ENCODE measurements around the gene FOSL2. TPM values are rescaled to one million over a fixed set of nuclear protein-coding genes. Genes with fewer than 3 reads are reported as not detected.

Gene FOSL2
- total RNA-seq, 2 experiments from 2014 or later = 114 to 119 TPM

DNA sequence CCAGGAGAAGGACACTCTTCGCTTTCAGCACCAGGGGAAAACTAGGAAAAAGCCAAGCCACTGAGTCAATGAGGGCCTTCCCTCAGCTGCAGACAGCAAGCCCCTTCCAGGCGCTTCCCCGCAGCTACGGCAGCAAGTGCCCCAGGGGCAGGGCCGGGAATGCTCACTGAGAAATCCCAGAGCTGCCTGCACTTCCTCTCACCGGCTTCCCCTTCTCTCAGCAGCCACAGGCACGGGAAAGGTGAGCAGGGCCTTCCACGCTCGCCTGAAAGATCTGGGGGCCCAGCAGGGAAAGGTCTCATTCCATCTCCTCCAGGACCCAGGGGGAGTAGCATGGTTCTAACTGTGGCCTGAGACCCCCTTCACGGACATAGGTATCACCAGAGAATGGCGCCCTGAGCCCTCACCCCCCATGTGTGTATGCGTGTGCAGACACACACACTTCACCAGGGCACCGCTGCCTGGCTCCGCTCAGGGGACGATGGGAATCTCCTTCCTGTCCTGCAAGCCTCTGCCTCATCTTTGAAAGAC is 29.6 kb upstream of the FOSL2 start:
- H3K4me1 Mint-ChIP-seq (ENCODE audit: low read depth) = peaks cover 81% of the 10 kb centered on the region
- CTCF ChIA-PET = no interaction called here
- DNase-seq (no peak), ATAC-seq (no peak)
- H3K4me3 Mint-ChIP-seq = no peak overlapping the region
- H3K9me3 Mint-ChIP-seq = no peaks in the 10 kb centered on the region
- intact Hi-C loops (cut with micrococcal nuclease) = no loop called here
- H3K27me3 Mint-ChIP-seq = no peaks in the 10 kb centered on the region
- TF ChIP-seq, protein P1, sequence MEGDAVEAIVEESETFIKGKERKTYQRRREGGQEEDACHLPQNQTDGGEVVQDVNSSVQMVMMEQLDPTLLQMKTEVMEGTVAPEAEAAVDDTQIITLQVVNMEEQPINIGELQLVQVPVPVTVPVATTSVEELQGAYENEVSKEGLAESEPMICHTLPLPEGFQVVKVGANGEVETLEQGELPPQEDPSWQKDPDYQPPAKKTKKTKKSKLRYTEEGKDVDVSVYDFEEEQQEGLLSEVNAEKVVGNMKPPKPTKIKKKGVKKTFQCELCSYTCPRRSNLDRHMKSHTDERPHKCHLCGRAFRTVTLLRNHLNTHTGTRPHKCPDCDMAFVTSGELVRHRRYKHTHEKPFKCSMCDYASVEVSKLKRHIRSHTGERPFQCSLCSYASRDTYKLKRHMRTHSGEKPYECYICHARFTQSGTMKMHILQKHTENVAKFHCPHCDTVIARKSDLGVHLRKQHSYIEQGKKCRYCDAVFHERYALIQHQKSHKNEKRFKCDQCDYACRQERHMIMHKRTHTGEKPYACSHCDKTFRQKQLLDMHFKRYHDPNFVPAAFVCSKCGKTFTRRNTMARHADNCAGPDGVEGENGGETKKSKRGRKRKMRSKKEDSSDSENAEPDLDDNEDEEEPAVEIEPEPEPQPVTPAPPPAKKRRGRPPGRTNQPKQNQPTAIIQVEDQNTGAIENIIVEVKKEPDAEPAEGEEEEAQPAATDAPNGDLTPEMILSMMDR (IDR thresholded peaks at IDR 0.05) = no peak
- POLR2A ChIA-PET = interaction anchor here (2.0 kb wide), 1 partner anchor 28 kb away, joined by 8 read pairs; no protein-coding TSS in a partner anchor
- H3K27ac Mint-ChIP-seq = no peak overlapping the region
- peaks cover 3% of the 10 kb centered on the region for H3K36me3 Mint-ChIP-seq (ENCODE audit: low read depth)

DNA sequence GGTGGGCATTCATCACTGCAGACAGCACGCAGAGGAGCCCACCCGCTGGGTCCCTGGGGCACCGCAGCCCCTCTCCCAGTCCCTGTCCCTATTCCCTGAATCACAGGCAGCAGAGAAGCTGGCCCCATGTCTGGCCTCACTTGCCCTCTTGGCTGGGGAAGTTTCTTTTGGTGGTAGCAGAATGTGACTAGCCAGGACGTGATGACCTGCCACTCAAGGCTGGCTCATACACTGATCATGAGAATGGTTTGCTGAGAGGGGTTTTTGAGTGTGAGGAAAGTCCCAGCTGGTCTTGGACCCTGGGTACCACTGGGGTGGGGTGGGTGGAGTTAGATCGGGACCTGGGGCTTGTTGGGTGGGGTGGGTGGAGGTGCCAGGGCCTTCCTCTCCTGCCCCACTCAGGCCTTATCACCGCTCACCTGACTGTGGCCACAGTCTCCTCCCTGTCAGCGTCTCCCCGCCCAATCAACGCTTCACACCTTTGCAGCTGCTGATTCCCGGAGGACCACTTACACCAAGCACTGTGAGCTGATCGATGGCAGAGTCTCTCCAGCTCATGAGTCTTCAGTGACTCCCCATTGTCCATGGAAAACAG is 28.9 kb upstream of the FOSL2 start:
- peaks cover 74% of the 10 kb centered on the region for H3K4me1 Mint-ChIP-seq (ENCODE audit: low read depth)
- H3K27me3 Mint-ChIP-seq = no peaks in the 10 kb centered on the region
- intact Hi-C loops (cut with micrococcal nuclease) = no loop called here
- H3K9me3 Mint-ChIP-seq = no peaks in the 10 kb centered on the region
- no peak for DNase-seq
- ChIA-PET CTCF (no interaction called here), POLR2A (interaction anchor here (0.9 kb wide), 1 partner anchor 21 kb away, joined by 3 read pairs; no protein-coding TSS in a partner anchor)
- H3K27ac Mint-ChIP-seq = no peak overlapping the region
- no peak overlapping the region for H3K4me3 Mint-ChIP-seq
- ATAC-seq = no peak
- peaks cover 3% of the 10 kb centered on the region for H3K36me3 Mint-ChIP-seq (ENCODE audit: low read depth)
- TF ChIP-seq, protein P1 (IDR thresholded peaks at IDR 0.05) = no peak

DNA sequence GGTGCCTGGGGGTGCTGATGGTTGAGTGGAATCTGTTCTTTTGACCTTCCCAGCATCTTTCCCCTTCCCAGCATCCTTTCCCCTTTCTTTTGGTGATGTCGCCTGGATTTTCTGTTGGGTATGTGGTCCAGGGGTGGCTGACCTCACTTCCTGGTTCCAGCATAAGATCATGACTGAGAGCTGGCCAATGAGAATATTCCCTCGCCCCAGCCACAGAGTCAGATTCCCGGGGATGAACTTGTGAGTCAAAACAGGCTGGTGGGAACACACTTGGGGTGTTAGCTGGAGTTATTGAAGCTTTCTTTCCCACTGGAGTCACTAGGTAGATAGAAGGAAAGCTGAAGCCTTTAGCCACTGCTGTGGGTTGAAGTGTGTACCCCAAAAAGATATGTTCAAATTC is 28.0 kb upstream of the FOSL2 start:
- Mint-ChIP-seq H3K27me3 (no peaks in the 10 kb centered on the region), H3K27ac (no peak overlapping the region), H3K36me3 (ENCODE audit: low read depth) (no peaks in the 10 kb centered on the region), H3K4me3 (no peak overlapping the region), H3K4me1 (ENCODE audit: low read depth) (peaks cover 65% of the 10 kb centered on the region), H3K9me3 (no peaks in the 10 kb centered on the region)
- POLR2A ChIA-PET = interaction anchor here (0.9 to 2.1 kb wide), 3 partner anchors 12 to 24 kb away, joined by 3 to 5 read pairs (median 4); no protein-coding TSS in a partner anchor
- ATAC-seq (no peak), DNase-seq (no peak)
- TF ChIP-seq, protein P1 (IDR thresholded peaks at IDR 0.05) = no peak
- CTCF ChIA-PET = no interaction called here
- intact Hi-C loops (cut with micrococcal nuclease) = no loop called here

DNA sequence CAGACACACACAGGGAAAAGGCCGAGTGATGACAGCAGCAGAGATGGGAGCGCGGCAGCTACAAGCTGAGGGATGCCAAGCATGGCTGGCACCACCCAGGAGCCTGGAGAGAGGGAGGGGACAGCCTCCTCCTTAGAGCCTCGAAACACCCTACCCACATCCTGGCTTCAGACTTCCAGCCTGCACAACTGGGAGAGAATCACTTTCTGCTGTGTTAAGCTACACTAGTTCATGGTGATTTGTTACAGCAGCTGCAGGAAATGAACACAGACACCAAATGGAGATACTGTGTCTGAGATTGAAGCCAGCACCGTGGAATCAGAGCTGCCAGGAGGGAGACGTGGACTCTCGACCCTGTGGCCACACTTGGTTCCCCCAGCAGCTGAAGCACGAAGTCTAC is 27.5 kb upstream of the FOSL2 start:
- Mint-ChIP-seq H3K9me3 (no peaks in the 10 kb centered on the region), H3K27ac (no peak overlapping the region), H3K4me1 (ENCODE audit: low read depth) (peaks cover 60% of the 10 kb centered on the region), H3K36me3 (ENCODE audit: low read depth) (no peaks in the 10 kb centered on the region), H3K27me3 (no peaks in the 10 kb centered on the region), H3K4me3 (no peak overlapping the region)
- ChIA-PET POLR2A (interaction anchor here (1.1 to 2.1 kb wide), 3 partner anchors 11 to 24 kb away, joined by 4 to 6 read pairs (median 5); no protein-coding TSS in a partner anchor), CTCF (no interaction called here)
- ATAC-seq (no peak), DNase-seq (no peak)
- TF ChIP-seq, protein P1 (IDR thresholded peaks at IDR 0.05) = no peak
- intact Hi-C loops (cut with micrococcal nuclease) = no loop called here

DNA sequence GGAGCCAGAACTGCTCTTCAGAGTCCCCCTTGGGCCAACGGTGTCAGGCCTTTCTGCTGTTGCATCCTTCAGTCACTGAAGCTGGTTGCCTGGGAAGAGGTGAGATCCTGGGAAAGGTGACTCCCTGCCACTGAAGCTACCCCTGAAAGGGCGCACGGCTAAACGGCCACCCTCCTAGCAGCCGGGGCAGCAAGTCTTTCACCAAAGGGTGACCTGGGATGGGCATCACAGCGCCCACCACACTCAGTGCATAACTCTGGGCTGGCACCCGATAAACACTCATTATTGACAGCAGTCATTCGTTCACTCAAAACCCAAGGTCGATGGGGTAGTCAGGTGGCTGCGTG is 26.5 kb upstream of the FOSL2 start:
- ChIA-PET POLR2A (interaction anchor here (0.6 to 2.1 kb wide), 4 partner anchors 15 to 27 kb away, joined by 3 to 6 read pairs (median 5); partner anchors contain the start of gene FOSL2), CTCF (interaction anchor here (1.0 to 1.2 kb wide), 2 partner anchors 15 to 87 kb away, joined by 3 read pairs; no protein-coding TSS in a partner anchor)
- TF ChIP-seq, protein P1 (IDR thresholded peaks at IDR 0.05) = no peak
- no peak for ATAC-seq
- no peaks in the 10 kb centered on the region for H3K36me3 Mint-ChIP-seq (ENCODE audit: low read depth)
- peak overlapping the region; percentile 16 for H3K4me3 Mint-ChIP-seq
- DNase-seq = no peak
- H3K4me1 Mint-ChIP-seq (ENCODE audit: low read depth) = peaks cover 52% of the 10 kb centered on the region
- H3K27me3 Mint-ChIP-seq = no peaks in the 10 kb centered on the region
- intact Hi-C loops (cut with micrococcal nuclease) = no loop called here
- H3K27ac Mint-ChIP-seq = peak overlapping the region; percentile 93
- H3K9me3 Mint-ChIP-seq = no peaks in the 10 kb centered on the region
